ENCODE measurements around the gene SESN3. TPM values are rescaled to one million over a fixed set of nuclear protein-coding genes. Genes with fewer than 3 reads are reported as not detected.

Gene SESN3
- total and polyA plus RNA-seq, 4 donors: 4.0 to 73.3 (median 20.1) TPM

- no peak for ATAC-seq (ENCODE audit: insufficient read depth, low FRiP score)
- H3K27ac ChIP-seq (ENCODE audit: low read depth in 1 of 2, low read length in 1 of 2): no peak overlapping the region
- WGBS, 2 donors: 89 to 91% methylated on average over 2 of the region's 2 CpGs
- peaks cover 0 to 7% (median 0%) of the 10 kb centered on the region in 5 donors for H3K4me1 ChIP-seq (ENCODE audit: control insufficient read depth in 5 of 5, insufficient read depth in 5 of 5, low read length in 5 of 5)
- no peak for DNase-seq
- H3K4me3 ChIP-seq: no peak overlapping the region
- H3K27me3 ChIP-seq (ENCODE audit: control insufficient read depth in 3 of 3, insufficient read depth in 3 of 3, low read length in 2 of 3): no peaks in the 10 kb centered on the region
- TF ChIP-seq CTCF (IDR thresholded peaks at IDR 0.05; ENCODE audit: control extremely low read depth, extremely low read depth): no peak
- no peak overlapping the region for H3K9ac ChIP-seq (ENCODE audit: insufficient read depth in 1 of 2, low read length in 2 of 2)
- no peaks in the 10 kb centered on the region for H3K36me3 ChIP-seq (ENCODE audit: control insufficient read depth in 4 of 4, insufficient read depth in 4 of 4, low read length in 4 of 4)
- H3K9me3 ChIP-seq (ENCODE audit: control insufficient read depth in 4 of 4, insufficient read depth in 3 of 4, low read length in 3 of 4): no peaks in the 10 kb centered on the region
Observed at GRCh38 chr11:95119361-95120060, 111.5 kb downstream of the SESN3 start.

GRCh38 chr11:95115597-95115996 is 115.4 kb downstream of the SESN3 start:
- Histone ChIP-seq H3K9ac (ENCODE audit: insufficient read depth in 1 of 2, low read length in 2 of 2) (no peak overlapping the region), H3K27ac (ENCODE audit: low read depth in 1 of 2, low read length in 1 of 2) (no peak overlapping the region), H3K27me3 (ENCODE audit: control insufficient read depth in 3 of 3, insufficient read depth in 3 of 3, low read length in 2 of 3) (no peaks in the 10 kb centered on the region), H3K4me3 (no peak overlapping the region), H3K4me1 (ENCODE audit: control insufficient read depth in 5 of 5, insufficient read depth in 5 of 5, low read length in 5 of 5) (peaks cover 0 to 5% (median 0%) of the 10 kb centered on the region in 5 donors), H3K9me3 (ENCODE audit: control insufficient read depth in 4 of 4, insufficient read depth in 3 of 4, low read length in 3 of 4) (no peaks in the 10 kb centered on the region), H3K36me3 (ENCODE audit: control insufficient read depth in 4 of 4, insufficient read depth in 4 of 4, low read length in 4 of 4) (no peaks in the 10 kb centered on the region)
- DNase-seq (no peak), ATAC-seq (ENCODE audit: insufficient read depth, low FRiP score) (no peak)
- no peak for TF ChIP-seq CTCF (IDR thresholded peaks at IDR 0.05; ENCODE audit: control extremely low read depth, extremely low read depth)
- 67 to 84% methylated on average over 1 of the region's 1 CpG for WGBS, 2 donors

Other genes starting within 250 kb of the SESN3 start
- not detected for gene KDM4E, start 205.9 kb downstream of the SESN3 start, total RNA-seq
- gene KDM4E, start 205.9 kb downstream of the SESN3 start, polyA plus RNA-seq: not detected
- gene KDM4F, start 181.8 kb downstream of the SESN3 start, total RNA-seq: not detected
- gene KDM4F, start 181.8 kb downstream of the SESN3 start, polyA plus RNA-seq: not detected
- gene SRSF8, start 164.3 kb downstream of the SESN3 start, total RNA-seq: 10 to 100 TPM; 24.0 to 41.4 TPM
- gene SRSF8, start 164.3 kb downstream of the SESN3 start, polyA plus RNA-seq: 10 to 100 TPM; 22.6 to 49.0 TPM
- 10 to 100 TPM; 33.0 to 55.1 TPM for gene ENDOD1, start 141.4 kb downstream of the SESN3 start, total RNA-seq
- 10 to 100 TPM; 10.4 to 17.0 TPM for gene ENDOD1, start 141.4 kb downstream of the SESN3 start, polyA plus RNA-seq

All from lung (tissue), 12 donors.